ENCODE measurements around the gene DCLK3. TPM values are rescaled to one million over a fixed set of nuclear protein-coding genes. Genes with fewer than 3 reads are reported as not detected.

DCLK3 gene
- total RNA-seq, 4 donors from 2014 or later, result 15.0 to 37.3 (median 32.0) TPM

GRCh38 chr3:36733162-36733696 lies 31.1 kb downstream of the DCLK3 start:
- H3K27ac ChIP-seq, result no peak overlapping the region
- WGBS, 2 donors, result 54 to 73% methylated on average over 1 of the region's 1 CpG
- TF ChIP-seq POLR2A (IDR thresholded peaks at IDR 0.05) (no peak), EP300 (IDR thresholded peaks at IDR 0.05) (no peak), CTCF (IDR thresholded peaks at IDR 0.05) (no peak)
- no peaks in the 10 kb centered on the region for H3K36me3 ChIP-seq
- H3K9me3 ChIP-seq, result no peaks in the 10 kb centered on the region
- peaks cover 0 to 11% (median 4%) of the 10 kb centered on the region in 4 donors for H3K4me1 ChIP-seq
- no peaks in the 10 kb centered on the region for H3K27me3 ChIP-seq
- H3K4me3 ChIP-seq, result no peak overlapping the region
- DNase-seq (ENCODE audit: low spot score in 2 of 2), result no peak

DNA sequence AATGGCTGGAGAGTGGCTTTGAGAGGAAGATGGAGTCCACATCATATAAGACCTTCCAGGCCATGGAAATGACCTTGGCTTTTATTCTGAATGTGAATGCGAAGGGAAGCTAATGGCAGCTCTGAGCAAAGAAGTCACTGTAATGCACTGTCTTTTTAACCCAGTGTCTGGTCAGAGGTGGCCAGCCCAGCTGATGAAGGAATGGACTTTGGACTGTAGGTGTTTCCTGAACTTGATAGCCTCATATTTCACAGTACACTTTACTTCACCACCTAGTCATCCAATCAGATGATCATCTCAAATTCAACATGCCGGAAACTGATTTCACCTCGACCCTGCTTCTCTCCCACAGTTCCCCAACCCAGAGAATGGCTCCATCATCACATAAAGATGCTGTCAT lies 33.4 kb downstream of the DCLK3 start:
- Histone ChIP-seq H3K27me3 (no peaks in the 10 kb centered on the region), H3K36me3 (no peaks in the 10 kb centered on the region), H3K4me3 (no peak overlapping the region), H3K4me1 (peaks cover 0 to 11% (median 4%) of the 10 kb centered on the region in 4 donors), H3K9me3 (no peaks in the 10 kb centered on the region), H3K27ac (no peak overlapping the region)
- no peak for TF ChIP-seq EP300 (IDR thresholded peaks at IDR 0.05)
- no peak for TF ChIP-seq CTCF (IDR thresholded peaks at IDR 0.05)
- no peak for TF ChIP-seq POLR2A (IDR thresholded peaks at IDR 0.05)
- no peak for DNase-seq (ENCODE audit: low spot score in 2 of 2)
- WGBS, 2 donors, result 84 to 89% methylated on average over 3 of the region's 3 CpGs

GRCh38 chr3:36729204-36730056 lies 34.9 kb downstream of the DCLK3 start:
- Histone ChIP-seq H3K27me3 (no peaks in the 10 kb centered on the region), H3K4me3 (no peak overlapping the region), H3K9me3 (no peaks in the 10 kb centered on the region), H3K4me1 (peaks cover 0 to 11% (median 4%) of the 10 kb centered on the region in 4 donors), H3K36me3 (no peaks in the 10 kb centered on the region), H3K27ac (no peak overlapping the region)
- TF ChIP-seq CTCF (IDR thresholded peaks at IDR 0.05), result peak; percentile 56 to 79 (median 59)
- no peak for TF ChIP-seq EP300 (IDR thresholded peaks at IDR 0.05)
- no peak for DNase-seq (ENCODE audit: low spot score in 2 of 2)
- WGBS, 2 donors, result 50 to 56% methylated on average over 9 of the region's 9 CpGs

- H3K27me3 ChIP-seq, result no peaks in the 10 kb centered on the region
- WGBS, 2 donors, result 56 to 75% methylated on average over 5 of the region's 5 CpGs
Observed at GRCh38 chr3:36714343-36715086, 49.8 kb downstream of the DCLK3 start.

More at GRCh38 chr3:36714343-36715086, 49.8 kb downstream of the DCLK3 start:
- Histone ChIP-seq H3K27ac (no peak overlapping the region), H3K36me3 (no peaks in the 10 kb centered on the region), H3K4me3 (no peak overlapping the region), H3K9me3 (no peaks in the 10 kb centered on the region), H3K4me1 (no peaks in the 10 kb centered on the region)
- TF ChIP-seq EP300 (IDR thresholded peaks at IDR 0.05) (no peak), CTCF (IDR thresholded peaks at IDR 0.05) (no peak), POLR2A (IDR thresholded peaks at IDR 0.05) (no peak)
- no peak for DNase-seq (ENCODE audit: low spot score in 2 of 2)

Measured in tibial nerve (tissue), 4 donors.